GM23338 (cell line): ENCODE results near the gene C20orf173. TPM values are rescaled to one million over a fixed set of nuclear protein-coding genes. Genes with fewer than 3 reads are reported as not detected.

Experiments used
- ATAC-seq: fragments of 200-7000 bp; cut with Tn5 transposase; 3 replicates; pipeline ENCODE4 v1.9.1; 2020
- DNase-seq: peaks from one replicate; pipeline ENCODE4 v3.0.0-alpha.2; 2015; ENCODE audit warnings: low spot score
- H2AFZ ChIP-seq: fragments of 200-600 bp; sonication (generic); 2 replicates; pipeline ENCODE4 v1.8.0; 2016; ENCODE audit warnings: antibody characterized with exemption, mild to moderate bottlenecking, moderate library complexity
- H3F3A ChIP-seq: fragments of 200-600 bp; sonication (generic); replicated peaks from 2 replicates; pipeline ENCODE4 v1.8.0; 2017; ENCODE audit warnings: antibody characterized with exemption, mixed run types, low read depth
- H3K27ac ChIP-seq: fragments of 200-600 bp; sonication (generic); 2 replicates; pipeline ENCODE4 v1.6.1; 2016; ENCODE audit warnings: low read depth
- H3K27me3 ChIP-seq: fragments of 200-600 bp; sonication (generic); 2 replicates; pipeline ENCODE4 v1.8.0; 2016; ENCODE audit warnings: mild to moderate bottlenecking, mixed run types, moderate library complexity; ENCODE audit not compliant: insufficient read depth
- H3K36me3 ChIP-seq: fragments of 200-600 bp; sonication (generic); 2 replicates; pipeline ENCODE4 v1.8.0; 2016; ENCODE audit warnings: mild to moderate bottlenecking; ENCODE audit not compliant: insufficient read depth
- H3K4me1 ChIP-seq: fragments of 200-600 bp; sonication (generic); 2 replicates; pipeline ENCODE4 v1.8.0; 2016; ENCODE audit warnings: mild to moderate bottlenecking, moderate library complexity; ENCODE audit not compliant: insufficient read depth
- H3K4me2 ChIP-seq: fragments of 200-600 bp; sonication (generic); 2 replicates; pipeline ENCODE4 v1.7.1; 2017; ENCODE audit warnings: mixed run types
- H3K4me3 ChIP-seq: fragments of 200-600 bp; sonication (generic); 2 replicates; pipeline ENCODE4 v1.6.1; 2016; ENCODE audit warnings: mixed run types
- H3K79me2 ChIP-seq: fragments of 200-600 bp; sonication (generic); replicated peaks from 2 replicates; pipeline ENCODE4 v1.8.0; 2017; ENCODE audit warnings: mild to moderate bottlenecking; ENCODE audit not compliant: insufficient read depth
- H3K9me2 ChIP-seq: fragments of 200-600 bp; sonication (generic); 2 replicates; pipeline ENCODE4 v1.8.0; 2017; ENCODE audit not compliant: insufficient read depth
- H4K20me1 ChIP-seq: fragments of 200-600 bp; sonication (generic); replicated peaks from 2 replicates; pipeline ENCODE4 v1.8.0; 2017; ENCODE audit warnings: mild to moderate bottlenecking; ENCODE audit not compliant: insufficient read depth
- H3K27ac Mint-ChIP-seq: 2 replicates; pipeline ENCODE4 v1.8.0; 2020; ENCODE audit warnings: inconsistent platforms, mild to moderate bottlenecking, moderate library complexity, mixed read lengths
- H3K27me3 Mint-ChIP-seq: 3 replicates; pipeline ENCODE4 v1.8.0; 2022; ENCODE audit warnings: low read depth, mild to moderate bottlenecking, moderate library complexity, mixed read lengths, inconsistent platforms; ENCODE audit not compliant: insufficient read depth, poor library complexity
- H3K36me3 Mint-ChIP-seq: 3 replicates; pipeline ENCODE4 v1.8.0; 2021; ENCODE audit warnings: low read depth, mild to moderate bottlenecking, inconsistent platforms, moderate library complexity, mixed read lengths
- H3K4me1 Mint-ChIP-seq: 3 replicates; pipeline ENCODE4 v1.8.0; 2020; ENCODE audit warnings: mild to moderate bottlenecking, inconsistent platforms, mixed read lengths
- H3K4me3 Mint-ChIP-seq: 3 replicates; pipeline ENCODE4 v1.8.0; 2021; ENCODE audit warnings: moderate library complexity, mild to moderate bottlenecking, inconsistent platforms, mixed read lengths
- H3K9me3 Mint-ChIP-seq: 3 replicates; pipeline ENCODE4 v1.8.0; 2020; ENCODE audit warnings: moderate library complexity, mild to moderate bottlenecking, inconsistent platforms, mixed read lengths
- CREB1 ChIP-seq: fragments of 250-450 bp; sonication (Bioruptor Pico); IDR thresholded peaks from 2 replicates; pipeline ENCODE4 v1.5.0; 2020; ENCODE audit warnings: low read depth, mild to moderate bottlenecking, moderate library complexity
- CTCF ChIP-seq, 2 experiments: fragments of 200-600 bp in 1 of 2; sonication (generic) in 1 of 2; conservative IDR thresholded peaks; 2 replicates each; pipeline versions ENCODE4 v1.5.1 to v1.6.1; 2016 to 2017; ENCODE audit warnings: antibody characterized with exemption in 2 of 2, low read depth in 2 of 2, mild to moderate bottlenecking in 2 of 2, moderate library complexity in 1 of 2
- ETS1 ChIP-seq: IDR thresholded peaks from 2 replicates; pipeline ENCODE4 v1.6.1; 2016; ENCODE audit warnings: antibody characterized with exemption
- EZH2phosphoT487 ChIP-seq: fragments of 200-600 bp; sonication (generic); IDR thresholded peaks from one replicate; pipeline ENCODE4 v1.8.1; 2018; ENCODE audit warnings: antibody characterized with exemption; ENCODE audit not compliant: unreplicated experiment
- JUNB ChIP-seq: IDR thresholded peaks from one replicate; pipeline ENCODE4 v1.6.1; 2016; ENCODE audit warnings: antibody characterized with exemption; ENCODE audit not compliant: unreplicated experiment
- POLR2AphosphoS5 ChIP-seq: IDR thresholded peaks from 2 replicates; pipeline ENCODE4 v1.6.1; 2016; ENCODE audit warnings: antibody characterized with exemption, low read depth
- REST ChIP-seq: IDR thresholded peaks from one replicate; pipeline ENCODE4 v1.6.1; 2018; ENCODE audit warnings: antibody characterized with exemption; ENCODE audit not compliant: unreplicated experiment
- STAT1 ChIP-seq: IDR thresholded peaks from one replicate; pipeline ENCODE4 v1.6.1; 2016; ENCODE audit warnings: antibody characterized with exemption; ENCODE audit not compliant: unreplicated experiment
- polyA plus RNA-seq: library from polyadenylated mRNA; unstranded; fragments of >200 nt; fragmentation: Nextera tagmentation; extraction: Ambion mirVana; gene quantifications from 2 replicates; pipeline ENCODE4 v1.2.1, GENCODE V29; 2016
- total RNA-seq: library from RNA; depleted of rRNA; stranded (reverse); fragments of >200 nt; shearing (Covaris generic); gene quantifications from 2 replicates; pipeline ENCODE4 v1.2.3, GENCODE V29; 2014
- TF ChIP-seq, protein P1 (sequence below): fragments of 250-450 bp; sonication (Bioruptor Pico); IDR thresholded peaks from 2 replicates; pipeline ENCODE4 v1.5.0; 2020; ENCODE audit warnings: mild to moderate bottlenecking, moderate library complexity

C20orf173 gene
- total and polyA plus RNA-seq, 2 experiments from 2014 or later = not detected

- Histone ChIP-seq H3K79me2 (no peaks in the 10 kb centered on the region), H3K36me3 (peaks cover 20% of the 10 kb centered on the region; the same call in 1 of the 2 replicates), H3K4me3 (no peak overlapping the region), H3K27me3 (no peaks in the 10 kb centered on the region), H4K20me1 (no peaks in the 10 kb centered on the region; the same call in 1 of the 2 replicates), H2AFZ (no peak overlapping the region), H3K4me1 (no peaks in the 10 kb centered on the region), H3K9me2 (no peaks in the 10 kb centered on the region), H3K4me2 (no peak overlapping the region), H3K27ac (no peak overlapping the region), H3F3A (no peaks in the 10 kb centered on the region)
- no peaks in the 10 kb centered on the region for H3K9me3 Mint-ChIP-seq
- H3K36me3 Mint-ChIP-seq = peaks cover 57% of the 10 kb centered on the region
- DNase-seq = no peak
- no peak for ATAC-seq
- no peaks in the 10 kb centered on the region; the same call in 2 of the 3 replicates for H3K4me1 Mint-ChIP-seq
- H3K27me3 Mint-ChIP-seq = peaks cover 4% of the 10 kb centered on the region
- H3K27ac Mint-ChIP-seq = no peak overlapping the region
- TF ChIP-seq STAT1 (no peak), REST (no peak), POLR2AphosphoS5 (no peak), EZH2phosphoT487 (no peak), CREB1 (CRISPR knock-in tag) (no peak), ETS1 (no peak), CTCF (conservative IDR thresholded peaks at IDR 0.05; ENCODE audit: low read depth in 2 of 2) (no peak), JUNB (no peak)
- TF ChIP-seq, protein P1, sequence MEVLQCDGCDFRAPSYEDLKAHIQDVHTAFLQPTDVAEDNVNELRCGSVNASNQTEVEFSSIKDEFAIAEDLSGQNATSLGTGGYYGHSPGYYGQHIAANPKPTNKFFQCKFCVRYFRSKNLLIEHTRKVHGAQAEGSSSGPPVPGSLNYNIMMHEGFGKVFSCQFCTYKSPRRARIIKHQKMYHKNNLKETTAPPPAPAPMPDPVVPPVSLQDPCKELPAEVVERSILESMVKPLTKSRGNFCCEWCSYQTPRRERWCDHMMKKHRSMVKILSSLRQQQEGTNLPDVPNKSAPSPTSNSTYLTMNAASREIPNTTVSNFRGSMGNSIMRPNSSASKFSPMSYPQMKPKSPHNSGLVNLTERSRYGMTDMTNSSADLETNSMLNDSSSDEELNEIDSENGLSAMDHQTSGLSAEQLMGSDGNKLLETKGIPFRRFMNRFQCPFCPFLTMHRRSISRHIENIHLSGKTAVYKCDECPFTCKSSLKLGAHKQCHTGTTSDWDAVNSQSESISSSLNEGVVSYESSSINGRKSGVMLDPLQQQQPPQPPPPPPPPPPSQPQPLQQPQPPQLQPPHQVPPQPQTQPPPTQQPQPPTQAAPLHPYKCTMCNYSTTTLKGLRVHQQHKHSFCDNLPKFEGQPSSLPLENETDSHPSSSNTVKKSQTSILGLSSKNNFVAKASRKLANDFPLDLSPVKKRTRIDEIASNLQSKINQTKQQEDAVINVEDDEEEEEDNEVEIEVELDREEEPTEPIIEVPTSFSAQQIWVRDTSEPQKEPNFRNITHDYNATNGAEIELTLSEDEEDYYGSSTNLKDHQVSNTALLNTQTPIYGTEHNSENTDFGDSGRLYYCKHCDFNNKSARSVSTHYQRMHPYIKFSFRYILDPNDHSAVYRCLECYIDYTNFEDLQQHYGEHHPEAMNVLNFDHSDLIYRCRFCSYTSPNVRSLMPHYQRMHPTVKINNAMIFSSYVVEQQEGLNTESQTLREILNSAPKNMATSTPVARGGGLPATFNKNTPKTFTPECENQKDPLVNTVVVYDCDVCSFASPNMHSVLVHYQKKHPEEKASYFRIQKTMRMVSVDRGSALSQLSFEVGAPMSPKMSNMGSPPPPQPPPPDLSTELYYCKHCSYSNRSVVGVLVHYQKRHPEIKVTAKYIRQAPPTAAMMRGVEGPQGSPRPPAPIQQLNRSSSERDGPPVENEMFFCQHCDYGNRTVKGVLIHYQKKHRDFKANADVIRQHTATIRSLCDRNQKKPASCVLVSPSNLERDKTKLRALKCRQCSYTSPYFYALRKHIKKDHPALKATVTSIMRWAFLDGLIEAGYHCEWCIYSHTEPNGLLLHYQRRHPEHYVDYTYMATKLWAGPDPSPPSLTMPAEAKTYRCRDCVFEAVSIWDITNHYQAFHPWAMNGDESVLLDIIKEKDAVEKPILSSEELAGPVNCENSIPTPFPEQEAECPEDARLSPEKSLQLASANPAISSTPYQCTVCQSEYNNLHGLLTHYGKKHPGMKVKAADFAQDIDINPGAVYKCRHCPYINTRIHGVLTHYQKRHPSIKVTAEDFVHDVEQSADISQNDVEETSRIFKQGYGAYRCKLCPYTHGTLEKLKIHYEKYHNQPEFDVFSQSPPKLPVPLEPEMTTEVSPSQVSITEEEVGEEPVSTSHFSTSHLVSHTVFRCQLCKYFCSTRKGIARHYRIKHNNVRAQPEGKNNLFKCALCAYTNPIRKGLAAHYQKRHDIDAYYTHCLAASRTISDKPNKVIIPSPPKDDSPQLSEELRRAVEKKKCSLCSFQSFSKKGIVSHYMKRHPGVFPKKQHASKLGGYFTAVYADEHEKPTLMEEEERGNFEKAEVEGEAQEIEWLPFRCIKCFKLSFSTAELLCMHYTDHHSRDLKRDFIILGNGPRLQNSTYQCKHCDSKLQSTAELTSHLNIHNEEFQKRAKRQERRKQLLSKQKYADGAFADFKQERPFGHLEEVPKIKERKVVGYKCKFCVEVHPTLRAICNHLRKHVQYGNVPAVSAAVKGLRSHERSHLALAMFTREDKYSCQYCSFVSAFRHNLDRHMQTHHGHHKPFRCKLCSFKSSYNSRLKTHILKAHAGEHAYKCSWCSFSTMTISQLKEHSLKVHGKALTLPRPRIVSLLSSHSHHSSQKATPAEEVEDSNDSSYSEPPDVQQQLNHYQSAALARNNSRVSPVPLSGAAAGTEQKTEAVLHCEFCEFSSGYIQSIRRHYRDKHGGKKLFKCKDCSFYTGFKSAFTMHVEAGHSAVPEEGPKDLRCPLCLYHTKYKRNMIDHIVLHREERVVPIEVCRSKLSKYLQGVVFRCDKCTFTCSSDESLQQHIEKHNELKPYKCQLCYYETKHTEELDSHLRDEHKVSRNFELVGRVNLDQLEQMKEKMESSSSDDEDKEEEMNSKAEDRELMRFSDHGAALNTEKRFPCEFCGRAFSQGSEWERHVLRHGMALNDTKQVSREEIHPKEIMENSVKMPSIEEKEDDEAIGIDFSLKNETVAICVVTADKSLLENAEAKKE = no peak
- H3K4me3 Mint-ChIP-seq = no peak overlapping the region
Observed at GRCh38 chr20:35502352-35502751, 27.1 kb downstream of the C20orf173 start.
